ENCODE data around the gene NCAM2. TPM values are rescaled to one million over a fixed set of nuclear protein-coding genes. Genes with fewer than 3 reads are reported as not detected.

The NCAM2 gene
- total and polyA plus RNA-seq, 2 donors (not counting 1 experiment from before 2014, with no cell fraction given) = 0.13 TPM; not detected in 1

DNA sequence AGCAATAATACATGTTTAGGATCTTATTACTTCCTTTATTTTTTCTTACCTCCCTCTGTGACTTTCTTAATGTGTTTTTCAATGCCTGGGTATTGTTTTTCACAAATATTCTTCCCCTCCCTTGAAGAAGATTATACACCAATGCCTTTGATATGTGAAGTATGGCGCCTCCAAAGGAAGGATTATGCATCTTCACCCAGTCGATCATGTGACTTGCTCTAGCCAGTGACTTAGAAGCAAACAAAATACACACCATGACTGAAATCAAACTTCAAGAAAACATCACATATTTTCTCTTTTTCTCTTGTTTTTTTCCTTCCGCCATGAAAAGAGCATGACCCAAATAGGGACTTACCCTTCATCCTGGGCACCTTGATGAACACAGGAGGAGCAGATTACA is 297.1 kb downstream of the NCAM2 start:
- 100% methylated on average over 1 of the region's 3 CpGs for WGBS (ENCODE audit: insufficient coverage)
- ChIA-PET CTCF (no interaction called here), POLR2A (no interaction called here)
- no peaks in the 10 kb centered on the region for H3K27me3 ChIP-seq (replicated peaks in 1 of 4; ENCODE audit: control extremely low read depth in 1 of 4, control insufficient read depth in 3 of 4, insufficient read depth in 4 of 4, low read length in 3 of 4)
- Mint-ChIP-seq H3K4me3 (no peak overlapping the region), H3K4me1 (no peaks in the 10 kb centered on the region), H3K9me3 (ENCODE audit: insufficient read depth) (peaks cover 4% of the 10 kb centered on the region), H3K27ac (no peak overlapping the region), H3K27me3 (no peaks in the 10 kb centered on the region)
- H3K4me2 ChIP-seq (replicated peaks; ENCODE audit: low read depth, low read length, poor library complexity, severe bottlenecking) = no peak overlapping the region
- no peak overlapping the region for H3K9ac ChIP-seq (ENCODE audit: low read length)
- H3K4me1 ChIP-seq (ENCODE audit: control insufficient read depth in 2 of 2, insufficient read depth in 2 of 2, low read length in 2 of 2) = no peaks in the 10 kb centered on the region
- TF ChIP-seq, protein P1, sequence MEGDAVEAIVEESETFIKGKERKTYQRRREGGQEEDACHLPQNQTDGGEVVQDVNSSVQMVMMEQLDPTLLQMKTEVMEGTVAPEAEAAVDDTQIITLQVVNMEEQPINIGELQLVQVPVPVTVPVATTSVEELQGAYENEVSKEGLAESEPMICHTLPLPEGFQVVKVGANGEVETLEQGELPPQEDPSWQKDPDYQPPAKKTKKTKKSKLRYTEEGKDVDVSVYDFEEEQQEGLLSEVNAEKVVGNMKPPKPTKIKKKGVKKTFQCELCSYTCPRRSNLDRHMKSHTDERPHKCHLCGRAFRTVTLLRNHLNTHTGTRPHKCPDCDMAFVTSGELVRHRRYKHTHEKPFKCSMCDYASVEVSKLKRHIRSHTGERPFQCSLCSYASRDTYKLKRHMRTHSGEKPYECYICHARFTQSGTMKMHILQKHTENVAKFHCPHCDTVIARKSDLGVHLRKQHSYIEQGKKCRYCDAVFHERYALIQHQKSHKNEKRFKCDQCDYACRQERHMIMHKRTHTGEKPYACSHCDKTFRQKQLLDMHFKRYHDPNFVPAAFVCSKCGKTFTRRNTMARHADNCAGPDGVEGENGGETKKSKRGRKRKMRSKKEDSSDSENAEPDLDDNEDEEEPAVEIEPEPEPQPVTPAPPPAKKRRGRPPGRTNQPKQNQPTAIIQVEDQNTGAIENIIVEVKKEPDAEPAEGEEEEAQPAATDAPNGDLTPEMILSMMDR (IDR thresholded peaks at IDR 0.05) = no peak
- TF ChIP-seq EZH2 (IDR thresholded peaks at IDR 0.05; ENCODE audit: borderline replicate concordance, insufficient read depth, low read depth, low read length, poor library complexity, severe bottlenecking) = no peak
- ATAC-seq (ENCODE audit: low read depth) (no peak), DNase-seq (no peak)
- intact Hi-C loops (cut with micrococcal nuclease) = no loop called here
- H3K79me2 ChIP-seq (ENCODE audit: control insufficient read depth, insufficient read depth, low read length) = no peaks in the 10 kb centered on the region
- no peak overlapping the region for H3K4me3 ChIP-seq (ENCODE audit: control extremely low read depth in 1 of 5, extremely low read depth in 1 of 5, insufficient read depth in 1 of 5, low read depth in 2 of 5, low read length in 4 of 5)
- no peaks in the 10 kb centered on the region for H3K36me3 ChIP-seq (replicated peaks in 1 of 2; ENCODE audit: control extremely low read depth in 1 of 2, control insufficient read depth in 1 of 2, extremely low read depth in 1 of 2, insufficient read depth in 2 of 2, low read length in 1 of 2)
- no peak overlapping the region for H2AFZ ChIP-seq (ENCODE audit: insufficient read depth, low read depth, low read length, poor library complexity, severe bottlenecking)
- no peaks in the 10 kb centered on the region for H3K9me3 ChIP-seq (ENCODE audit: control extremely low read depth in 1 of 3, control insufficient read depth in 2 of 3, insufficient read depth in 1 of 3, low read length in 2 of 3)
- H3K27ac ChIP-seq (ENCODE audit: low read length in 2 of 2) = no peak overlapping the region
- H4K20me1 ChIP-seq (ENCODE audit: control insufficient read depth, insufficient read depth, low read length, poor library complexity, severe bottlenecking) = no peaks in the 10 kb centered on the region

DNA sequence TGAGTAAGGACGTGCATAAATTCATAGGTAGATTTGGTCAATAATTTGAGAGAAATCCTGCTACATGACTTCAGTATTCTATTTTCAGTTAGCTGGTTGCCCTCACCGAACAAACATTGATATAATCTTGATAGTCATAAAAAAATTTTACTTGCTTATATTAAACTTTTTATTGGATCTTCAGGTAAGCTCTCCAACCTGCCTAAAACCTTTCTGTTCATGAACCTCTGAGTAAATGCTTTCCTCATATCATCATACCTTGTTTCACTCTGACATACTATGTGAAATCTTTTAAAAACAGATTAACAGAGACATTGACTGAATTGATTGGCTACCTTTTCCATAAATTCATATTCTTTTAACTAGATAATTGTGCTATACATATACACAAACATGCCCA is 299.0 kb downstream of the NCAM2 start:
- Histone ChIP-seq H4K20me1 (ENCODE audit: control insufficient read depth, insufficient read depth, low read length, poor library complexity, severe bottlenecking) (no peaks in the 10 kb centered on the region), H3K9me3 (ENCODE audit: control extremely low read depth in 1 of 3, control insufficient read depth in 2 of 3, insufficient read depth in 1 of 3, low read length in 2 of 3) (peaks cover 0 to 1% (median 0%) of the 10 kb centered on the region in 3 donors), H2AFZ (ENCODE audit: insufficient read depth, low read depth, low read length, poor library complexity, severe bottlenecking) (no peak overlapping the region), H3K27ac (ENCODE audit: low read length in 2 of 2) (no peak overlapping the region), H3K79me2 (ENCODE audit: control insufficient read depth, insufficient read depth, low read length) (no peaks in the 10 kb centered on the region), H3K4me3 (ENCODE audit: control extremely low read depth in 1 of 5, extremely low read depth in 1 of 5, insufficient read depth in 1 of 5, low read depth in 2 of 5, low read length in 4 of 5) (no peak overlapping the region), H3K4me2 (replicated peaks; ENCODE audit: low read depth, low read length, poor library complexity, severe bottlenecking) (no peak overlapping the region), H3K4me1 (ENCODE audit: control insufficient read depth in 2 of 2, insufficient read depth in 2 of 2, low read length in 2 of 2) (no peaks in the 10 kb centered on the region), H3K36me3 (replicated peaks in 1 of 2; ENCODE audit: control extremely low read depth in 1 of 2, control insufficient read depth in 1 of 2, extremely low read depth in 1 of 2, insufficient read depth in 2 of 2, low read length in 1 of 2) (no peaks in the 10 kb centered on the region), H3K27me3 (replicated peaks in 1 of 4; ENCODE audit: control extremely low read depth in 1 of 4, control insufficient read depth in 3 of 4, insufficient read depth in 4 of 4, low read length in 3 of 4) (no peaks in the 10 kb centered on the region), H3K9ac (ENCODE audit: low read length) (no peak overlapping the region)
- POLR2A ChIA-PET = no interaction called here
- CTCF ChIA-PET = no interaction called here
- TF ChIP-seq, protein P1 (IDR thresholded peaks at IDR 0.05) = no peak
- no peak for TF ChIP-seq EZH2 (IDR thresholded peaks at IDR 0.05; ENCODE audit: borderline replicate concordance, insufficient read depth, low read depth, low read length, poor library complexity, severe bottlenecking)
- ATAC-seq (ENCODE audit: low read depth) (no peak), DNase-seq (no peak)
- Mint-ChIP-seq H3K4me3 (no peak overlapping the region), H3K9me3 (ENCODE audit: insufficient read depth) (peaks cover 4% of the 10 kb centered on the region), H3K4me1 (no peaks in the 10 kb centered on the region), H3K27ac (no peak overlapping the region), H3K27me3 (no peaks in the 10 kb centered on the region)
- WGBS (ENCODE audit: insufficient coverage) = no CpG with 5 or more reads among the region's 2 CpGs
- intact Hi-C loops (cut with micrococcal nuclease) = no loop called here
